Prostate gland (tissue), 2 donors: Measurements from ENCODE around the gene F12. TPM values are rescaled to one million over a fixed set of nuclear protein-coding genes. Genes with fewer than 3 reads are reported as not detected.
A peak's percentile ranks its signal among the peaks of the same experiment; 100 is the strongest.

Source experiments
- DNase-seq: peaks from one replicate; pipeline ENCODE4 v3.0.0-alpha.2; 2019; ENCODE audit warnings: low spot score
- H3K27ac ChIP-seq, 2 donors: fragments of 200-600 bp; sonication (generic); 2 replicates each; pipeline ENCODE4 v1.5.1; 2017 to 2019
- H3K27me3 ChIP-seq: fragments of 200-600 bp; sonication (generic); replicated peaks from 2 replicates; pipeline ENCODE4 v1.5.1; 2019; ENCODE audit not compliant: insufficient read depth
- H3K36me3 ChIP-seq, 2 donors: fragments of 200-600 bp; sonication (generic); 1 replicate in 1 of 2; 2 replicates in 1 of 2; pipeline versions ENCODE4 v1.5.1 to v1.8.1; 2017 to 2019
- H3K4me1 ChIP-seq: fragments of 200-600 bp; sonication (generic); replicated peaks from 2 replicates; pipeline ENCODE4 v1.5.1; 2019
- H3K4me3 ChIP-seq, 2 donors: fragments of 200-600 bp; sonication (generic); 2 replicates each; pipeline ENCODE4 v1.5.1; 2017 to 2019
- H3K9me3 ChIP-seq: fragments of 200-600 bp; sonication (generic); 2 replicates; pipeline ENCODE4 v1.5.1; 2017
- CTCF ChIP-seq, 4 experiments: fragments of 200-600 bp in 2 of 4; fragments of 450-650 bp in 2 of 4; sonication (generic) in 2 of 4; IDR thresholded peaks; 1 replicate in 3 of 4; 2 replicates in 1 of 4; pipeline ENCODE4 v1.5.1; 2016 to 2019; ENCODE audit warnings: antibody characterized with exemption in 4 of 4, mild to moderate bottlenecking in 2 of 4, moderate library complexity in 2 of 4
- POLR2A ChIP-seq: fragments of 450-650 bp; IDR thresholded peaks from one replicate; pipeline ENCODE4 v1.6.1; 2016; ENCODE audit warnings: antibody characterized with exemption, mild to moderate bottlenecking
- POLR2AphosphoS5 ChIP-seq: sonication (generic); formaldehyde crosslinking; IDR thresholded peaks from one replicate; pipeline ENCODE4 v1.6.1; 2017; ENCODE audit warnings: antibody characterized with exemption
- WGBS: methylation state at CpG from one replicate; pipeline ENCODE4 v1.1.5; 2018; 5-methylcytosine and 5-hydroxymethylcytosine counted together
- intact Hi-C: fragments of 100-400 bp; cut with DNase I; formaldehyde crosslinking; loops from one replicate; pipeline ENCODE4 v1.14.2; 2022
- total RNA-seq, 2 donors: library from RNA; depleted of rRNA; stranded (reverse); fragments of >200 nt; gene quantifications; one replicate each; pipeline ENCODE4 v1.1.0, GENCODE V29; 2016

F12 gene
- total RNA-seq = 1 to 10 TPM in 1 of 2 donors, under 1 TPM in 1; 0.74 to 2.6 TPM

- H3K4me3 ChIP-seq = no peak within 1 kb of the TSS
- intact Hi-C loops = no loop called here
- no peaks in the 10 kb centered on the region for H3K9me3 ChIP-seq
- no peaks in the 10 kb centered on the region for H3K36me3 ChIP-seq
- WGBS = 88% methylated on average over 9 of the region's 9 CpGs
- H3K4me1 ChIP-seq = peaks cover 7% of the 10 kb centered on the region
- no peak within 1 kb of the TSS for H3K27ac ChIP-seq
- no peak for DNase-seq
- no peaks in the 10 kb centered on the region for H3K27me3 ChIP-seq
- no peak for TF ChIP-seq CTCF (IDR thresholded peaks at IDR 0.05)
- TF ChIP-seq POLR2A = no peak
- no peak for TF ChIP-seq POLR2AphosphoS5
These were observed at the start of gene F12 for GRCh38 chr5:177409043-177409801. TSS of gene F12 (minus strand) at chr5:177409564. CDS start at chr5:177409527, 37 bp downstream.

GRCh38 chr5:177458912-177459350 is 49.6 kb upstream of the F12 start:
- H3K27me3 ChIP-seq = no peaks in the 10 kb centered on the region
- no peak for TF ChIP-seq POLR2A
- no peak for TF ChIP-seq CTCF (IDR thresholded peaks at IDR 0.05)
- no peak for TF ChIP-seq POLR2AphosphoS5
- intact Hi-C loops = loop anchor here (5.0 kb wide), 1 partner anchor 142 kb away; no protein-coding TSS in a partner anchor
- WGBS = 82% methylated on average over 14 of the region's 14 CpGs
- no peaks in the 10 kb centered on the region for H3K9me3 ChIP-seq
- no peak for DNase-seq
- H3K27ac ChIP-seq = no peak overlapping the region
- H3K4me3 ChIP-seq = no peak overlapping the region
- H3K36me3 ChIP-seq = no peaks in the 10 kb centered on the region
- no peaks in the 10 kb centered on the region for H3K4me1 ChIP-seq

GRCh38 chr5:177457852-177458681 is 48.7 kb upstream of the F12 start:
- no peak for DNase-seq
- intact Hi-C loops = loop anchor here (5.0 kb wide), 1 partner anchor 141 kb away; no protein-coding TSS in a partner anchor
- Histone ChIP-seq H3K4me3 (no peak overlapping the region), H3K27ac (no peak overlapping the region), H3K27me3 (no peaks in the 10 kb centered on the region), H3K4me1 (no peaks in the 10 kb centered on the region), H3K36me3 (no peaks in the 10 kb centered on the region), H3K9me3 (no peaks in the 10 kb centered on the region)
- TF ChIP-seq POLR2AphosphoS5 (no peak), POLR2A (no peak), CTCF (IDR thresholded peaks at IDR 0.05) (no peak)
- 86% methylated on average over 18 of the region's 20 CpGs for WGBS

DNA sequence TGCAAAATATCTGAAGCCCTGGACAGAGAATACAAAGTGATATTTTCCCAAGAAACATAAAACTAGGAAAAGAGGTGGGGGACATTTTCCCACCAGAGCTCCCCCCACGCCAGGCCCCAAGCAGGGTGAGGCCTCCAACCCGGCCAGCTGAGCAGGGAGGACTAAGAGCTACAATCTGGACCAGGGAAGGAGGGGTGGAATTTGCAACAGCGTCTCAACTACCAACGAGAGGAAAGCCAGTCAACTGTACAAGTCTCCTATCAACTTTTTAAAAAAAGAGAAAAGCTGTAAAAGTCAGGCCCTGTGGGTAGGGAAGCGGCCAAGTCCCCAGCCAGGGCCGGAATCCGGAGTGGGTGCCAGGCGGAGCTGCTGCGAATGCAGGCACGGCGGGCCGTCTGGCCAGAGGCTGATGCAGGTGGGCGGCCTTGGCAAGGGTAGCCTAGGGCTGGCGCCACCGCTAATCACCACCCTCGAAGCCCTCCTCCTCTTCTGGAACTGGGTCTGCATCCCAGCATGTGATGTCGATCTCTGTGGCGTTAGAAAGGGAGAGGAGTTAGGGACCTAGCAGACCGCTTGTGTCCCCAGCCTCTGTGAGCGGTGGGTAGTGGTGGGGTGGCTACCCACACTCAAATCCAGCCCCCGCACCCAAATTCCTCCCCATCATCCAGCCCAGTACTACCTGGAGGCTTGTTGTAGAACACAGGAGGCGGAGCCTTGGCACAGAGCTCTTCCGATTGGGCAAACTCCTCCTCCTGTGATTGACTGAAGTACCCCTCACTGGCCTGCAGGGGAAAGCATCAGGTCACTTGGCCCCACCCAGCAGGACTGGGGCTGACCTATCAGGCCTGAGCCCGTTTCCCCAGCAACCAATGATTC is 47.9 kb upstream of the F12 start:
- H3K9me3 ChIP-seq = no peaks in the 10 kb centered on the region
- no peaks in the 10 kb centered on the region for H3K36me3 ChIP-seq
- peak in 3 of 4 experiments; percentile 26 to 74 (median 53) for TF ChIP-seq CTCF (IDR thresholded peaks at IDR 0.05)
- TF ChIP-seq POLR2A = no peak
- TF ChIP-seq POLR2AphosphoS5 = peak; percentile 45
- H3K27me3 ChIP-seq = no peaks in the 10 kb centered on the region
- peak; percentile 63 for DNase-seq
- H3K4me1 ChIP-seq = no peaks in the 10 kb centered on the region
- intact Hi-C loops = loop anchor here (5.0 kb wide), 1 partner anchor 140 kb away; no protein-coding TSS in a partner anchor
- no peak overlapping the region for H3K27ac ChIP-seq
- WGBS = 41% methylated on average over 24 of the region's 24 CpGs
- H3K4me3 ChIP-seq = no peak overlapping the region
